Transverse colon (tissue), 3 donors: ENCODE results near the gene RABEP1.

ENCODE experiments used
- EP300 ChIP-seq: sonication (generic); formaldehyde crosslinking; IDR thresholded peaks from one replicate; pipeline ENCODE4 v1.6.1; 2017; ENCODE audit warnings: antibody characterized with exemption, low read depth
- TF ChIP-seq, protein P1 (sequence below), 5 experiments: fragments of 200-600 bp in 3 of 5; fragments of 450-650 bp in 2 of 5; sonication (generic) in 3 of 5; IDR thresholded peaks; 1 replicate in 2 of 5; 2 replicates in 3 of 5; pipeline ENCODE4 v1.5.1; 2016 to 2017; ENCODE audit warnings: antibody characterized with exemption in 5 of 5, inconsistent platforms in 3 of 5, mild to moderate bottlenecking in 2 of 5, moderate library complexity in 1 of 5

DNA sequence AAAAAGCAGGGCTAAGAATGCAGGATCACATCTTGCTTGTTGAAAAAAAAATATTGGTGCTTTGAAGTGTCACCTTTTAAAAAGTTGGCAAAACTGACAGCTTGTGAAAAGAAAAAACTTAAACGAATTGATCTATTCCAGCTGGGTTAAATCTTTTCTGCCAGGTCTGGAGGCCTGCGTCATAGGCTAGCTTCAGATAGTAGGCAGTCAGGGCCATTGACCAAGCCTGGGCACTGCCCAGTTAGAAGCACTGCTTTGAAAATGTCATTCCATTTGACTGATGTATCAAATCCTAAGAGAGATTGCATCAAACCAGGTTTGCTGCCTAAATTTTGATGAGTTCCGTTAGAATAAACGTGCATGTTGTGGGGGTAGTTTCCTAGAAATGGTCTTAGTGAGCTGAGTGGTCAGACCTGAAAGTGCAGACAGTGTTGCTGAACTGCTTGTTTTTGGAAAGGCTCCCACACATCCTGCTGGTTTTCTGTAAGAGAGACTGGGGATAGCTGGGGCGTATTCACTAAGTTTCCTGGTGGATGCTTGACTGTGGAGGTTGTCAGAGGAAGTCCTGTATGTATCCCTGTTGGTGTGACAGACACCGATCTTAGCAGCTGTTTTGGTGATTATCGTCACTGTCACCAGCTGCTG is 98.5 kb downstream of the RABEP1 start:
- TF ChIP-seq EP300: no peak
- TF ChIP-seq, protein P1, sequence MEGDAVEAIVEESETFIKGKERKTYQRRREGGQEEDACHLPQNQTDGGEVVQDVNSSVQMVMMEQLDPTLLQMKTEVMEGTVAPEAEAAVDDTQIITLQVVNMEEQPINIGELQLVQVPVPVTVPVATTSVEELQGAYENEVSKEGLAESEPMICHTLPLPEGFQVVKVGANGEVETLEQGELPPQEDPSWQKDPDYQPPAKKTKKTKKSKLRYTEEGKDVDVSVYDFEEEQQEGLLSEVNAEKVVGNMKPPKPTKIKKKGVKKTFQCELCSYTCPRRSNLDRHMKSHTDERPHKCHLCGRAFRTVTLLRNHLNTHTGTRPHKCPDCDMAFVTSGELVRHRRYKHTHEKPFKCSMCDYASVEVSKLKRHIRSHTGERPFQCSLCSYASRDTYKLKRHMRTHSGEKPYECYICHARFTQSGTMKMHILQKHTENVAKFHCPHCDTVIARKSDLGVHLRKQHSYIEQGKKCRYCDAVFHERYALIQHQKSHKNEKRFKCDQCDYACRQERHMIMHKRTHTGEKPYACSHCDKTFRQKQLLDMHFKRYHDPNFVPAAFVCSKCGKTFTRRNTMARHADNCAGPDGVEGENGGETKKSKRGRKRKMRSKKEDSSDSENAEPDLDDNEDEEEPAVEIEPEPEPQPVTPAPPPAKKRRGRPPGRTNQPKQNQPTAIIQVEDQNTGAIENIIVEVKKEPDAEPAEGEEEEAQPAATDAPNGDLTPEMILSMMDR (IDR thresholded peaks at IDR 0.05): no peak
